Measurements from ENCODE around the gene TBC1D2B. TPM values are rescaled to one million over a fixed set of nuclear protein-coding genes. Genes with fewer than 3 reads are reported as not detected.

TBC1D2B gene
- total RNA-seq, 1 experiment from 2014 or later: 9.9 TPM

- no peak for DNase-seq
- Histone ChIP-seq H3K27me3 (ENCODE audit: control insufficient read depth, insufficient read depth, low read length) (no peaks in the 10 kb centered on the region), H3K36me3 (replicated peaks; ENCODE audit: control insufficient read depth, insufficient read depth, low read length) (no peaks in the 10 kb centered on the region), H3K4me3 (ENCODE audit: insufficient read depth, low read depth, low read length) (no peak overlapping the region)
Observed at GRCh38 chr15:78071383-78071782, 6.1 kb downstream of the TBC1D2B start.

GRCh38 chr15:78070049-78070700, 7.3 kb downstream of the TBC1D2B start:
- no peak for DNase-seq
- no peak overlapping the region for H3K4me3 ChIP-seq (ENCODE audit: insufficient read depth, low read depth, low read length)
- H3K36me3 ChIP-seq (replicated peaks; ENCODE audit: control insufficient read depth, insufficient read depth, low read length): no peaks in the 10 kb centered on the region
- H3K27me3 ChIP-seq (ENCODE audit: control insufficient read depth, insufficient read depth, low read length): no peaks in the 10 kb centered on the region

GRCh38 chr15:78069462-78070029, 8.0 kb downstream of the TBC1D2B start:
- Histone ChIP-seq H3K4me3 (ENCODE audit: insufficient read depth, low read depth, low read length) (no peak overlapping the region), H3K36me3 (replicated peaks; ENCODE audit: control insufficient read depth, insufficient read depth, low read length) (no peaks in the 10 kb centered on the region), H3K27me3 (ENCODE audit: control insufficient read depth, insufficient read depth, low read length) (no peaks in the 10 kb centered on the region)
- DNase-seq: no peak

GRCh38 chr15:78069052-78069414, 8.5 kb downstream of the TBC1D2B start:
- DNase-seq: no peak
- Histone ChIP-seq H3K4me3 (ENCODE audit: insufficient read depth, low read depth, low read length) (no peak overlapping the region), H3K36me3 (replicated peaks; ENCODE audit: control insufficient read depth, insufficient read depth, low read length) (no peaks in the 10 kb centered on the region), H3K27me3 (ENCODE audit: control insufficient read depth, insufficient read depth, low read length) (no peaks in the 10 kb centered on the region)

- Histone ChIP-seq H3K4me3 (ENCODE audit: insufficient read depth, low read depth, low read length) (no peak overlapping the region), H3K36me3 (replicated peaks; ENCODE audit: control insufficient read depth, insufficient read depth, low read length) (no peaks in the 10 kb centered on the region), H3K27me3 (ENCODE audit: control insufficient read depth, insufficient read depth, low read length) (no peaks in the 10 kb centered on the region)
- no peak for DNase-seq
Observed at GRCh38 chr15:78067328-78068228, 9.9 kb downstream of the TBC1D2B start.

- no peak for DNase-seq
Observed at GRCh38 chr15:78065973-78066946, 11.3 kb downstream of the TBC1D2B start.

GRCh38 chr15:78065284-78065872, 12.1 kb downstream of the TBC1D2B start:
- H3K4me3 ChIP-seq (ENCODE audit: insufficient read depth, low read depth, low read length): no peak overlapping the region
- no peak for DNase-seq
- H3K27me3 ChIP-seq (ENCODE audit: control insufficient read depth, insufficient read depth, low read length): no peaks in the 10 kb centered on the region

More at GRCh38 chr15:78065973-78066946, 11.3 kb downstream of the TBC1D2B start:
- Histone ChIP-seq H3K4me3 (ENCODE audit: insufficient read depth, low read depth, low read length) (no peak overlapping the region), H3K36me3 (replicated peaks; ENCODE audit: control insufficient read depth, insufficient read depth, low read length) (no peaks in the 10 kb centered on the region), H3K27me3 (ENCODE audit: control insufficient read depth, insufficient read depth, low read length) (no peaks in the 10 kb centered on the region)

GRCh38 chr15:78064544-78064943, 13.0 kb downstream of the TBC1D2B start:
- DNase-seq: no peak
- no peaks in the 10 kb centered on the region for H3K36me3 ChIP-seq (replicated peaks; ENCODE audit: control insufficient read depth, insufficient read depth, low read length)
- no peak overlapping the region for H3K4me3 ChIP-seq (ENCODE audit: insufficient read depth, low read depth, low read length)
- H3K27me3 ChIP-seq (ENCODE audit: control insufficient read depth, insufficient read depth, low read length): no peaks in the 10 kb centered on the region

More at GRCh38 chr15:78065284-78065872, 12.1 kb downstream of the TBC1D2B start:
- H3K36me3 ChIP-seq (replicated peaks; ENCODE audit: control insufficient read depth, insufficient read depth, low read length): no peaks in the 10 kb centered on the region

GRCh38 chr15:78063970-78064385, 13.5 kb downstream of the TBC1D2B start:
- no peaks in the 10 kb centered on the region for H3K27me3 ChIP-seq (ENCODE audit: control insufficient read depth, insufficient read depth, low read length)
- H3K4me3 ChIP-seq (ENCODE audit: insufficient read depth, low read depth, low read length): no peak overlapping the region
- DNase-seq: no peak
- H3K36me3 ChIP-seq (replicated peaks; ENCODE audit: control insufficient read depth, insufficient read depth, low read length): no peaks in the 10 kb centered on the region

- Histone ChIP-seq H3K4me3 (ENCODE audit: insufficient read depth, low read depth, low read length) (no peak overlapping the region), H3K36me3 (replicated peaks; ENCODE audit: control insufficient read depth, insufficient read depth, low read length) (no peaks in the 10 kb centered on the region), H3K27me3 (ENCODE audit: control insufficient read depth, insufficient read depth, low read length) (no peaks in the 10 kb centered on the region)
- no peak for DNase-seq
Observed at GRCh38 chr15:78063217-78063616, 14.3 kb downstream of the TBC1D2B start.

GRCh38 chr15:78061963-78062427, 15.5 kb downstream of the TBC1D2B start:
- Histone ChIP-seq H3K4me3 (ENCODE audit: insufficient read depth, low read depth, low read length) (no peak overlapping the region), H3K27me3 (ENCODE audit: control insufficient read depth, insufficient read depth, low read length) (no peaks in the 10 kb centered on the region), H3K36me3 (replicated peaks; ENCODE audit: control insufficient read depth, insufficient read depth, low read length) (no peaks in the 10 kb centered on the region)
- DNase-seq: no peak

- no peak for DNase-seq
- Histone ChIP-seq H3K36me3 (replicated peaks; ENCODE audit: control insufficient read depth, insufficient read depth, low read length) (no peaks in the 10 kb centered on the region), H3K4me3 (ENCODE audit: insufficient read depth, low read depth, low read length) (no peak overlapping the region), H3K27me3 (ENCODE audit: control insufficient read depth, insufficient read depth, low read length) (no peaks in the 10 kb centered on the region)
Observed at GRCh38 chr15:78060232-78060631, 17.3 kb downstream of the TBC1D2B start.

- no peak for DNase-seq
- H3K4me3 ChIP-seq (ENCODE audit: insufficient read depth, low read depth, low read length): no peak overlapping the region
Observed at GRCh38 chr15:78059110-78059839, 18.2 kb downstream of the TBC1D2B start.

More at GRCh38 chr15:78059110-78059839, 18.2 kb downstream of the TBC1D2B start:
- no peaks in the 10 kb centered on the region for H3K27me3 ChIP-seq (ENCODE audit: control insufficient read depth, insufficient read depth, low read length)
- no peaks in the 10 kb centered on the region for H3K36me3 ChIP-seq (replicated peaks; ENCODE audit: control insufficient read depth, insufficient read depth, low read length)

All from H7 (cell line).